ENCODE measurements around the gene PDZD2. TPM values are rescaled to one million over a fixed set of nuclear protein-coding genes. Genes with fewer than 3 reads are reported as not detected.
"Not testable (repeated sequence)": the region's sequence is repeated elsewhere in the genome, so short reads cannot be mapped to it uniquely, and the experiment has no call there.

The PDZD2 gene
- total RNA-seq, 4 donors from 2014 or later = 6.2 to 21.4 (median 11.8) TPM

DNA sequence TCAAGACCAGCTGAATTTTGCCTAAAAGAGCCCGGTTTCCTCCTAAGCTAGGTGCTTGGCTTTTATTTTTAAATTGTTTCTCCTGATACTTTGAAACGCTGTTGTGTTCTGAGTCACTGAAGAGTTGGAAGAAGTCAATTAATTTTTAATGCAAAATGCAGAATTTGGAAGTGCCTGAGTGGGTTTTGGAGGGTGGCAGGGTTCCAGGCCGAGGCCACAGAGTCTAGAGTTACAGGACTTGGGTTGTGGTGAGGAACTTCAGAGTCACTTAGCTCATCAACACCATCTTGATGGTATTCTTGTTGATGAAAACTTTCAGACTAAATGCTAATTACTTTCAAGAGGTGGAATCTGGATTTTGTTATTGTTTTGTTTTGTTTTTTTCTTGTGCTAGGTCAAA lies 130.6 kb downstream of the PDZD2 start:
- H3K36me3 ChIP-seq = no peaks in the 10 kb centered on the region
- DNase-seq = no peak
- H3K4me3 ChIP-seq = no peak overlapping the region
- intact Hi-C loops (cut with DNase I; ENCODE audit: low total_unique reads) = no loop called here
- TF ChIP-seq, protein P1, sequence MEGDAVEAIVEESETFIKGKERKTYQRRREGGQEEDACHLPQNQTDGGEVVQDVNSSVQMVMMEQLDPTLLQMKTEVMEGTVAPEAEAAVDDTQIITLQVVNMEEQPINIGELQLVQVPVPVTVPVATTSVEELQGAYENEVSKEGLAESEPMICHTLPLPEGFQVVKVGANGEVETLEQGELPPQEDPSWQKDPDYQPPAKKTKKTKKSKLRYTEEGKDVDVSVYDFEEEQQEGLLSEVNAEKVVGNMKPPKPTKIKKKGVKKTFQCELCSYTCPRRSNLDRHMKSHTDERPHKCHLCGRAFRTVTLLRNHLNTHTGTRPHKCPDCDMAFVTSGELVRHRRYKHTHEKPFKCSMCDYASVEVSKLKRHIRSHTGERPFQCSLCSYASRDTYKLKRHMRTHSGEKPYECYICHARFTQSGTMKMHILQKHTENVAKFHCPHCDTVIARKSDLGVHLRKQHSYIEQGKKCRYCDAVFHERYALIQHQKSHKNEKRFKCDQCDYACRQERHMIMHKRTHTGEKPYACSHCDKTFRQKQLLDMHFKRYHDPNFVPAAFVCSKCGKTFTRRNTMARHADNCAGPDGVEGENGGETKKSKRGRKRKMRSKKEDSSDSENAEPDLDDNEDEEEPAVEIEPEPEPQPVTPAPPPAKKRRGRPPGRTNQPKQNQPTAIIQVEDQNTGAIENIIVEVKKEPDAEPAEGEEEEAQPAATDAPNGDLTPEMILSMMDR (IDR thresholded peaks at IDR 0.05) = no peak
- no peak for TF ChIP-seq POLR2A (IDR thresholded peaks at IDR 0.05)
- no peaks in the 10 kb centered on the region for H3K4me1 ChIP-seq
- H3K27ac ChIP-seq = no peak overlapping the region
- no peaks in the 10 kb centered on the region for H3K9me3 ChIP-seq
- H3K27me3 ChIP-seq = no peaks in the 10 kb centered on the region

DNA sequence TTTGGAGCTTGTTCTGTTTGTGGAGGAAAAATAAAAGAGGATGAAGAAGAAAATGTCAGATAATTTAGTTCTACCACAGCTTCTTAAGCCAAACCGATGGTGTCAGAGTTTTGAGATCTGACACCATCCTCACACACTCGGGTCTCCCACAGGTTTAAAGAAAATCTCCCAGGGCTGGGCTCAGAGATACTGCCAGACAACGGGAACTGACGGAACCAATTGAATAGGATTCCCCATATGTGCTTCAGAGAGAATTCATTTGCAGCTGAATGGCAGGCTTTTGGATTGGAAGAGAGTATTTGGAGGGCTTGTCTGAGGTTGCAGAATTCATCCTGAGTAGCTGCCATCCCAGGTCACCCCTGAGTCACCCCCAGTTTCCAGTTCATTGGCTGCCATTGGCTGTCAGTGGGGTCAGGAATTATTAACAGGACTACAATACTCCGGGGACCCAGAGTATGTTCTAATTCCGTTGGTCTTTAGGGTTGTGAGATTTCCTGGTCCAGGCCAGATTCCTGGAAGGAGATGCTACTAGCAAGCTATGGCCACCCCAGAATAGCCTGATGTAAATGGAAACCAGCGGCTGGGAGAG lies 131.3 kb downstream of the PDZD2 start:
- Histone ChIP-seq H3K4me3 (no peak overlapping the region), H3K36me3 (no peaks in the 10 kb centered on the region), H3K9me3 (no peaks in the 10 kb centered on the region), H3K27ac (peak overlapping the region in 1 of 2 donors; percentile 21), H3K4me1 (no peaks in the 10 kb centered on the region), H3K27me3 (no peaks in the 10 kb centered on the region)
- TF ChIP-seq, protein P1 (IDR thresholded peaks at IDR 0.05) = no peak
- no peak for TF ChIP-seq POLR2A (IDR thresholded peaks at IDR 0.05)
- intact Hi-C loops (cut with DNase I; ENCODE audit: low total_unique reads) = no loop called here
- DNase-seq = no peak

DNA sequence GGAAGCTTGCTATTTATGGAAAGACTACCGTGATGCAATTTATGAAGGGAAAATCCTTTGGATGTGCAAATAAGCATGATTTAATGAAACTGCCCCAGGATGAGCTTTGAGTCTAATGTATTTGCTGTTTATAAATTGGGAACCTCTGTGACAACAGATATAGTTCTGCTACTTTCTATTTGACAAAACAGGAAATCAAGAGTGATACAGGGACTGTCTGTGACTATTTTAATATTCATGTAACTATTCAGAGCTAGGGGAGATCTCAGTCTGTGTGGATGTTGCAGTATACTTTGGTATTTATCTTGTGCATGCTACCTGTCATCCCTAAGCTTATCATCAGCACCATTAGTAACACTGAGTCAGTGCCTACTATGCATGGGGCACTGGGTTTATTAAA lies 132.1 kb downstream of the PDZD2 start:
- intact Hi-C loops (cut with DNase I; ENCODE audit: low total_unique reads) = no loop called here
- H3K27me3 ChIP-seq = no peaks in the 10 kb centered on the region
- no peaks in the 10 kb centered on the region for H3K9me3 ChIP-seq
- TF ChIP-seq POLR2A (IDR thresholded peaks at IDR 0.05) = no peak
- TF ChIP-seq, protein P1 (IDR thresholded peaks at IDR 0.05) = no peak
- H3K36me3 ChIP-seq = no peaks in the 10 kb centered on the region
- no peak overlapping the region for H3K27ac ChIP-seq
- no peak overlapping the region for H3K4me3 ChIP-seq
- no peak for DNase-seq
- no peaks in the 10 kb centered on the region for H3K4me1 ChIP-seq

DNA sequence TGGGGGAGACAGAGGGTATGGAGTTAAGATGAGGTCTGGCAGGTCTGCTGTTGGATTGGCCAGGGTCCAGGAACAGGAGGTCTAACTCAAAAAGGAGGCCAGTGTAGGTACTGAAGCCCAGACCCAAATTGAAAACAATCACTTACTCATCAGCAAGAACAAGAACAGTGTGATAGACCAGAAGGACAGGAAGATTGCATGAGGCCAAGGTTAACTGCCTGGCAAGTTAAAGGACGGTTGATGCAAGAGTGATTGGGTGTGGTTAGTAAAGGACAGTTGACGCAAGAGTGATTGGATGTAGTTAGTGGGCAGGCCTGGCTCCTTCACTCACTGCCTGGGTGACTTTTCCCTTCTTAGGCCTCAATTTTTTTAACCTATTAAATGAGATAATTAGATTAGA lies 132.6 kb downstream of the PDZD2 start:
- intact Hi-C loops (cut with DNase I; ENCODE audit: low total_unique reads) = no loop called here
- Histone ChIP-seq H3K27me3 (no peaks in the 10 kb centered on the region), H3K9me3 (no peaks in the 10 kb centered on the region), H3K4me3 (no peak overlapping the region), H3K4me1 (no peaks in the 10 kb centered on the region), H3K36me3 (no peaks in the 10 kb centered on the region), H3K27ac (no peak overlapping the region)
- no peak for TF ChIP-seq POLR2A (IDR thresholded peaks at IDR 0.05)
- TF ChIP-seq, protein P1 (IDR thresholded peaks at IDR 0.05) = no peak
- DNase-seq = no peak

DNA sequence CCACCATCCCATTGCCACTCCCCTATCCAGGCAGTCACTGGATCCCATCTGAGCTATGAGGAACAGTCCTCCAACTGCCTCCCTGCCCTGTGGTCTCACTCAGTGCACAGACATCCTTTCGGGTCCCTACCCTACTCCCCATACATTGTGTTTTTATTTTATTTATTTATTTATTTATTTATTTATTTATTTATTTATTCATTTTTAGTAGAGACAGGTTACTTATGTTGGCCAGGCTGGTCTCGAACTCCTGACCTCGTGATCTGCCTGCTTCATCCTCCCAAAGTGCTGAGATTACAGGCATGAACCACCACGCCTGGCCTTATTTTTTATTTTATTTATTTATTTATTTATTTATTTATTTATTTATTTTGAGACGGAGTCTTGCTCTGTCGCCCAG lies 137.4 kb downstream of the PDZD2 start:
- H3K36me3 ChIP-seq; intact Hi-C loops (cut with DNase I; ENCODE audit: low total_unique reads); H3K4me3 ChIP-seq; H3K27me3 ChIP-seq; H3K9me3 ChIP-seq; H3K4me1 ChIP-seq; DNase-seq: not testable (repeated sequence)
- peak overlapping the region in 1 of 2 donors; percentile 78 for H3K27ac ChIP-seq
